CD4-positive, alpha-beta T cell treated with Interleukin-10 for 1 hour (primary cell): ENCODE data around the gene STX8.

Experiments used
- DNase-seq: peaks from one replicate; pipeline ENCODE4 v3.0.0-alpha.2; 2020

STX8 gene

DNA sequence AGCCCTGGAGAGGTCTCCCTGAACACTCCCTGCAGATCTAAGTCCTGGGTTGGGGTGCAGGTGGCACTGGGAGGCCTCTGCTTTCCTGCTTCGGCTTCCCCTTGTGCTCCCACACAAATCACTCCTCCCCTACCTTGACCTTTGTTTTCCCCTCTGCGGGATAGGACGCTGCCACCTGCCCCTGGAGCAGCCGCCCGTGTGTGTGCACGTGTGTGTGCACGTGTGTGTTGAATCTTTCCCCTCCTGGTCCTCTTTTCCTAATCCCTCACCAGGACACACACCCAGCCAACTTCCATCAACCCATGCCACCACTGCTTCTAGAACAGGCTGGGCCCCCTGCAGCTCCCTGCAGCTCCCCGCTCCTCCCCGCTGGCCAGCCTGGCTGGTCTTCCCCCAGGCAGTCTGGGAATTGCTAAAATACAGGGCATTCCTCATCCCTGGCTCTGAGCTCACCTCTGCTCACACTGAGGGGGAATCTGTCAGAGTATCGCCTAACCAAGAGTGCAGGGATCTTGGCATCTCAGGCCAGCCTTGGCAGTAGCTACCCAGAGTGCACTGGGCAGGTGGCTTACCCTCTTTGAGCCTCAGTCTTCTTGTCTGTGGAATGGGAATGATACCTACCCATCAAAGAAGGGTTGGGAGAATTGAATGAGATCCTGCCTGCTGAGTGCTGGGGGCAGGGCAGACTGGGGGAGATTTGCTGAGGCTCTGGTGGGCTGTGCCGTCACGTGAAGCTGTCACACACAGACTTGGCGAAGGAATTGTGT lies 355.8 kb downstream of the STX8 start:
- DNase-seq, result no peak

DNA sequence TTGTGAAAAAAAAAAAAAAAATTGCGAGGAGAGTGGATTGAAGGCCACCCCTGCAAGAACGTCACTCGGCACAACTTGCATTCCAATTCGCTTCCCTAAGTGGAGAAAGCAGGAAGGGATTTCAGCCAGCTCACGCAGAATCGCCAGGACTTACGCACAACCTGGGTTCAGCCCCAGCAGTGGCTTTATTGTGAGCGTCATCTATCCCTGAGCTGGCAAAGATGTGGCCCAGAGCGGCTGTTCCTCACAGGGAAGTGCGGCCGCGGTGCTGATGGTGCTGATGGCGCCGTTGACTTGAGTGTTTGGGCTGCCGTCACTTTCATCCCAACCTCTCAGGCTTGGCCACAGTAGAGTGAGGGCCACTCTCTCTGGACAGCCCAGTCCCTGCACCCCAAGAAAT lies 356.7 kb downstream of the STX8 start:
- no peak for DNase-seq

DNA sequence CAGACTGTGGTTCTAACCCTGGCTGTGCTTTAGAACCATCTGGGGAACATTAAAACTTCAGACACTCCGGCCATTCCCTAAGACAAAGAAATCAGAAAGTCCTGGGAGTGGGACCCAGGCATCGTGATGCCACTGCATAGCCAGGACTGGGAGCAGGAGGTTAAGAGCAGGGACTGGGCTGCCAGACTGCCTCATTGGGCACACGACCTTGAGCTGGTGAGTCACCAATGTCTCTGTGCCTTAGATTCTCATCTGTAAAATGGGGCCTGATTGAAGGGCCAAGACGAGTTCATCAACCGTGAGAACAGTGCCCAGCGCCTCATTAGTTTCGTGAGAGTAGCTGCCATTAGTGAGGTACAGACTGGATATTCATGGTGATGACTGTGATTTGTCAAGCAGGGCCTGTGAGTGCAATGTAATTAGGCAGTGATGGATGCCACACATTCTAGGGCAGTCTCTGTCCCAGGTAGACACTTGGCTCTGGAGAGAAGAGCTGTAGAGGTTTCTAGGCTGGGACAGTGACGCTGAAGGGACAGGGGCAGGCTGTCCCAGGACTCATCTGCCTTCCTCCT lies 357.5 kb downstream of the STX8 start:
- DNase-seq, result no peak

DNA sequence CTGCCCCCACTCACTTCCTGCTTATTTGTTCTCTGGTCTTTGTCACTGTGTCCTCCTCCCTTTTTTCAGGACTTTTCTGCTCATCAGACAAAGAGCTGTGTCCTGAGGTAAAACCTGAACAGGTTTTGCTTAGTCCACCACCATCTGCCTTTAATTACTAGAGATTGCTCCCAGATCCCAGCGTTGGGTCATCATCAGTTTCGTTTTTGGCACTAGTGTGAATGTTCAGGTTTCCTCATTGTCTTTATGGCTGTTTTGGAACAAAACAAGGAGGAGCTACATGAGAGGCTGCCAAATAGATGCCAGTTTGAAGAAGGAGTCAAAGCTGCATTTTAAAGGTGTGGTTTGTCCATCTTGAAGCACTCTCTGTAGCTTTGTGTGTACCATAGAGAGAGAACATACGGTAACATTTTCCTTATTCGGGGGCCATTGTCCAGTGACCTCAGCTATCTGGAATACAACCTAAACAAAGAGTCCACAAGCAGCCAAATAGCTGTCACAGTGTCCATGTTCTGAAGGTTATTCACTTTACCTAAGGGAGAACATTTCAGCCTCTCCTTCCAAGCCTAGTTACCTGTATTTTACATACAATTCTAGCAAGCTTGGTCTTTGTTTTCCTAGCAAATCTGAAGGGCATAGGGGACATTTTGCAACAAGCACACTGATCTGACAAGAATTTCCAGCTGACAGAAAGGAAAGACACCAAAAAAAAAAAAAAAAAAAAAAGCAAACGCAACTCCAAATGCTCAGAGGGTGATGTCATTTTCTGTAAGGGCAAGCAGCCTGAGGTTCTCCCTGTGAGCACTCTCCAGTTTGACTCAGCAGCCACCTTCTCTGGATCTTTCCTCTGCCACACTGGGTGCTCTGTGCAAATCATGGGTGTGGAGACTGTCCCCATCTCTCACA lies 358.2 kb downstream of the STX8 start:
- DNase-seq, result no peak

DNA sequence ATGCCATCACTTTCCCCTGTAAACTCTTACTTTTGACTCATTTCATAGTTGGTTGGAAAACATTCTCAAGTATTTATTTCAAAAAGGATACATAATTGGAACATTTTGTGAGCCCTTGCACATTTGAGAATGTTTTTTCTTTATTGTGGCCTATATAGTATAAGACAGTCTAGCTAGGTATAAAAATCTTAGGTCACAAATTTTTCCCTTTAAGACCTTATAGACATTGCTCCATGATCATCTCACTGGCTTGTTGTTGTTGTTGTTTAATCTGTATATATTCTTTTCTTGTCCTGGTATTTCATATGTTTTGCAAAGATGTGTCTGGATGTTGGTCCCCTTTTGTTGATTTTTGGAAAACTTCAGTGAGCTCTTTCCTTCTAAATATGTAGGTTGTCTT lies 360.2 kb downstream of the STX8 start:
- no peak for DNase-seq

DNA sequence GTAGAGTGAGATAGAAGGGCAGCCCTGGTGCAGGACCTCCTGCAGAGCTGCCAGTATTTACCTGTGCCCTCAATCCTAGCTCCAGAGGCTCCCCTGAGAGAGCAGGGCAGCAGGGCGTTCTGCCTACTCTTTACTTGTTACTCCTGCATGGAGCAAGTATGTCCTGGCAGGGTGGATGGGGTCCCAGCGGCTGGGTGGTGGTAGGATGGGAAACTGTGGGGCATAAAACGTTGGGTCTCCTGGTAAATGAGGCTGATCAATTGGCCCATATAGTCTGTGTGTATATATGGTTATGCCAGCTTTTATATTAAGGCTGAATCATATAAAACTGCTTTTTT lies 362.3 kb downstream of the STX8 start:
- no peak for DNase-seq

GRCh38 chr17:9212376-9213302 lies 363.0 kb downstream of the STX8 start:
- DNase-seq, result no peak

DNA sequence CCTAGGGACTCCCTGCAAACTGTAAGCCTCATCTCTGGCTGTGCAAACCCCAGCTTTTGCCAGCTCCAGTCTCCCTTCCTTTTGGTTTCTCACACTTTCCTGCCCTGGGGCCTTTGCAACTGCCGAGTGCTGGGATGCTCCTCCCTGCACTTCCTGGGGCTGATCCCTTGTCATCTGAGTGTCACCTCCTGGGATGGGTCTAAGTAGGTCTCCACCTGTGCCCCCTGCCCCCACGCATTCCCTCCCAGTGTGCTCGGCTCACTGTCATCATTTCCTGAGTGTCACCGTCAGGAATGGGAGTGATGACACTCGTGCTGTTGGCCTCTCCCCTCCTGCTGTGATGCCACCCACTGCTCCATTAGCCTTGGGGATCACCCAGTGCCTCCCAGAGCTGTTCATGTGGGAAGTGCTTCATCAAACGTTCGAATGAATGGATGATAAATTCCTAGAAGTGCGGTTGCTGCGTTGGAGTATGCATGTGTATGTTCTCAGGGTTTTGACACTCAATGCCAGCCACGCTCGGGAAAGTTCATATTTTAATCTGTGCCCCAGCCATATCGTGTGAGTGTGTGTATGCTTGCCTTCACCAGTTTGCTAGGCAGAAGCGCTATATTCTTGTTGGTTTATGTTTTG lies 364.4 kb downstream of the STX8 start:
- no peak for DNase-seq

- DNase-seq, result no peak
Measured at GRCh38 chr17:9209781-9210370, 365.7 kb downstream of the STX8 start.

DNA sequence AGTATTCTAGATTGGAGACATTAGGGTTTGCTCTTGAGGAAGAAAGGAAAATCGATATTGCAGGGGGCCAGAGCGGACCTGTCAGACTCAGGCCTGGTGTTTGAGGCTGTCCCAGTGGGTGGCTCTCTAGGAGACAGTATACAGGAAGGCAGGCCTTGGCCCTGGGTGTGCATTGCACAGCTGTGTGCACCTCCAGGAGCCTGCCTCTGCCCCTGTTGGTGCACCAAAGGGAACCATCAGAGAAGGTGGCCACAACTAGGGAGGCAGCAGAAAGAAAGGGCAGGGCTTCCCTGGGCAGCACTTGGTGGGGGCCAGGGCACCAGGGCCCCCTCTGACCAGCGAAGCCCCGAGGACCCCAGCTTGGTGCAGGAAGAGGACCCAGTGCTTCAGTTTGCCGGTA lies 366.3 kb downstream of the STX8 start:
- no peak for DNase-seq

DNA sequence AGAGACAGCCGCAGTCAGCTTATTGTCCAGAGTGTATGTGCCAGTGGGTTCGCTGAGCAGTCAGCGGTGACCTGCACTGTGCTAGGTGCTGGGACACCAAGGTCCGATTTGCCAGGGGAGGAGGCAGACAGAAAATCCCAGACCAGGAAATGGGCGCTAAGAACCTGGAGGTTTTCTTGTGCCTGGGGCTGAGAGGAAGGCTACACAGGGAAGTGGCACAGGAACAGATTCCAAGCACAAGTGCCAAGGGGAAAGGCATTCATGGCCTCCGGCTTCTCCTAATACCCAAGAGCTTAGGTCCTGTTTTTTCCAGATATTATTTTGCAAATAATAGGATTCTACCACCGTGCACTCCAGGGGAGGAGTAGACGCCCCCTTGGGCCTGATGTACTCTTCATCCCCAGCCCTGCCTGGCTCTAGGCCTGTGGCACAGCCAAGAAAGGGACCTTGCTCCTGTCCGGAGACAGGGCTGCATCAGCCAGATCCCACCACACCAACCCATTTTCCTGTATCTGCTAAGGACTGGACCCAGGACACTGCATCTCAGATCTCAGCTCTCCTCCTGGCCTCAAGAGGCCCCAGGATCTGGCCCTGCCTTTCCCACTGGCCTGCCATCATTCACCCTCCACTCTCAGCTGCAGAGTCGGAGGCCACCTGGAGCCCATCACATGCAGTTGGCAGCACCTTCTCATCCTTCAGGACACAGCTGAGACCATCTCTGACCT lies 367.1 kb downstream of the STX8 start:
- DNase-seq, result no peak

DNA sequence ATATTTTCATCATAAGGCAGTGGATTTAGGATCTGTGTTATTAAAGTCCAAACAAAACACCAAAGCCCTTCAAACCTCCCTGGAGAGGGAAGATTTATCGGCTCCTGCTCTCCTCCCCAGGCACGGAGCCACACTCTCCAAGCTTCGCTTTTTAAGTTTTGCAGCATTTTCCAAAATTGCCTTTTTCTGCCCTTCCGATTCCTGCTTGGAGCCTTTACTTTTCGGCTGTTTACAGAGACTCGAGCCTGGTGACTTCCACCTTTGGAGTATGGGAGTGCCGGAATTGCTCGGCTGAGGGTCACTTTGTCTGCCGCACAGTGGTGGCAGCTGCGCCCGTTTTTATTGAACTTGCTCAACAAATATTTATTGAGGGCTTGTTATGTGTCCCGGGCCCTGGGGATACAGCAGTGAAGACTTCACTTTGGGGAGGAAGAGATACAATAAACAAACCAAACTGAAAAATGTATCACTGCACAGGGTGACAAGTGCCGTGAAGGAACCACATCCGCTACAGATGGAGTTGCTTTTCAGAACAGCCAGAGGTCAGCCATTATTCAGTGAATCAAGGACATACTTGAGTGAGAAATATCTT lies 368.8 kb downstream of the STX8 start:
- no peak for DNase-seq

DNA sequence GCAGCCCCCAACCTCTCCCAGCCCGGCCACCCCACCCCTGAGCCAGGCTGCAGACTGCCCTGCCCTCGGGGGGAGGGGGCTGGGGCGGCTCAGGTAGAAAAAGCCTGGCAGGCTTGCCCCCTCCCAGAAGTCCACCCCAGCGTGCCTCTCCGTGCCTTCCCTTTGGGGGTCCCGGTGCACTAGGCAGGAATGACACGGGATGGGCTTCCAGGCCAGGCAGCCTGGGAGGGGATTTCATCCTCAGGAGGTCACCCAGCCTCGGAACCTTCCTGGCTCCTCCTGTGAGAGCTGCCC lies 369.3 kb downstream of the STX8 start:
- DNase-seq, result no peak

DNA sequence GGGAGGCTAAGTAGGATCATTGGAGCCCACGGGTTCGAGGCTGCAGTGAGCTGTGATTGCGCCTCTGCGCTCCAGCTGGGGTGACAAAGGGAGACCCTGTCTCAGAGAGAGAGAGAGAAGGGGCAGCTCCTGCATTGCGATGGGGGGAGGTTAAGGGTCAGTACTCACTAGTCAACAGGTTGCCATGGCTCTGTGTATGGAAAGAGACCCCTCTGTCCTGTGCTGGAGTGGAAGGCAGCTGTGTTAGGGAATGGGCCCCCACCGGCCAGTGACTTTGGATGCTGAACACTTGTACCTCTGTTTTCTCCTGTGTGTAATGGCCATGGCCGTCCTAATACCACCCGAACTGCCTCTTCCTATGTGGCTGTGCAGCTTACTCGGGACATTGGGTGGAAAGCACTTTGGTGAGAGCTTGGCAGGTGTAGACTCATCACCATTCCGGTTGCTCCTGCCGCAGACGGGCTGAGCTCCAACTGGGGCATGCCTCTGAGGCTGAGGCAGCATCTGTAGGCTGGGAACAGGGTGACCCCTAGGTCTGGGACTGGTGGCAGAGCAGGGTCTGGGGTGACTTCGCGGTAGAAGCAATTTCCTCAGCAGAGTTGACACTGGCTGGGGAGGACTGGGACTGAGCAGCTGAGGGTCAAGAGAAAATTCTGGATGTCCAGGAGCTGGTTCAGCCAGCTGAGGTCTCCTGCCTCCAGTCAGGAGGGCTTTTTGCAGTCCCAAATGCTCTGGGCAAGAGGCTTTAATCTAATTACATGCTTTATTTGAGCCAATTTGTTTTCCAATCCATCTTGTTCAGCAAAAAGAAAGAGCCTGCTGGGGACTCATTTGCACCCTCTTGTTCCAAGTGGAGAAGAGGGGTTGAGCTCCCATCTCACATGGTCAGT lies 369.9 kb downstream of the STX8 start:
- no peak for DNase-seq

- no peak for DNase-seq
Measured at GRCh38 chr17:9204637-9205329, 370.8 kb downstream of the STX8 start.

DNA sequence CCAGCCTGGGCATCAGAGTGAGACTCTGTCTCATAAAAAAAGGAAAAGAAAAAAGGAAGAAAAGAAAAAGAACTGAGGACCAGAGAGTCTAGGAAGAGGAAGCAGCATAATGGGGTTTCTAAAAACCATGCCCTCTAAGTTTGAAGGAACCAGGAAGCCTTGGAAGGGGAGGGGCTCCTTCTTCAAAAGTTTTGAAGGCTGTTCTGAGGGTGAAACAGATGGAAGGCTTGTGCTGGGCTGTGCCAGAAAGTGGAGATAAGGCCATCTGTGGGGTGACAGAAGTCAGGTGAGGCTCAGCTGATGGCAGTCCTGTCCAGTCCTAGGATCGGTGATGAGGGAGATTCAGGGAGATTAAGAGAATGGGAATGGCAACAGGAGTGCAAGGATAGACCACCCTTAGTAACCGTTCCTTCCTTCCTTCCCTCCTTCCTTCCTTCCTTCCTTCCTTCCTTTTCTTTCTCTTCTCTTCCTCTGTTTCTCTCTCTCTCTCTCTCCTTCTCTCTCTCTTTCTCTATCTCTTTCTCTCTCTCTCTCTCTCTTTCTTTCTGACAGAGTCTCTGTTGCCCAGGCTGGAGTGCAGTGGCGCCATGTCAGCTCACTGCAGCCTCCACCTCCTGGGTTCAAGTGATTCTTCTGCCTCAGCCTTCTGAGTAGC lies 371.7 kb downstream of the STX8 start:
- no peak for DNase-seq

DNA sequence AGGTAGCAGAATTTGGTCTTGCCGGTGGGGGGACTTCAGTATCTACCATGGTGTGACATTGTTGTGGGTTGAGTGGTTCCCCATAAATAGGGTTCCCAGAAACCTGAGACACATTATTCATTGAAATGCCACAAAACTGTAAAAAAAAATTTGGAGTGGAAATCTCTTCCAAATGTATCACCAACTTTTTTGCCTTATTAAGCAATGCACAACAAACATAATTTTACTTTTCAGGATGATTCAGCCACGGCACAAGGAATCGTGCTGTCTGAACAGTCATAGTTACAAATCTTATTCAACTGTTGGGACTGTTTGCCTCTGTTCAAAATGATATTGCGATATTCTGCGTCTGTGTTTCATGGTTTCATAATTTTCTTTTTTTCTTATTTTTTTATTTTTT lies 373.1 kb downstream of the STX8 start:
- DNase-seq, result no peak

- DNase-seq, result no peak
Measured at GRCh38 chr17:9200699-9201359, 374.8 kb downstream of the STX8 start.
